Vagina (tissue), 2 donors: ENCODE measurements around the gene SPACA6. TPM values are rescaled to one million over a fixed set of nuclear protein-coding genes. Genes with fewer than 3 reads are reported as not detected.
A peak's percentile ranks its signal among the peaks of the same experiment; 100 is the strongest.
"Not testable (repeated sequence)": the region's sequence is repeated elsewhere in the genome, so short reads cannot be mapped to it uniquely, and the experiment has no call there.

ENCODE experiments used
- DNase-seq, 2 donors: peaks; one replicate each; pipeline ENCODE4 v3.0.0-alpha.2; 2017; ENCODE audit errors: extremely low spot score in 2 of 2
- H3K27ac ChIP-seq: fragments of 200-600 bp; sonication (generic); one replicate; pipeline ENCODE4 v1.5.1; 2019
- H3K27me3 ChIP-seq: fragments of 200-600 bp; sonication (generic); one replicate; pipeline ENCODE4 v1.5.1; 2019
- H3K36me3 ChIP-seq, 2 donors: fragments of 200-600 bp; sonication (generic); one replicate each; pipeline ENCODE4 v1.5.1; 2017 to 2019
- H3K4me1 ChIP-seq: fragments of 200-600 bp; sonication (generic); one replicate; pipeline ENCODE4 v1.5.1; 2019
- H3K4me3 ChIP-seq, 2 donors: fragments of 200-600 bp; sonication (generic); 1 replicate in 1 of 2; 2 replicates in 1 of 2; pipeline ENCODE4 v1.5.1; 2016 to 2019
- H3K9me3 ChIP-seq: fragments of 200-600 bp; sonication (generic); one replicate; pipeline ENCODE4 v1.5.1; 2019
- POLR2A ChIP-seq, 2 donors: fragments of 450-650 bp; IDR thresholded peaks; one replicate each; pipeline ENCODE4 v1.6.1; 2017; ENCODE audit warnings: antibody characterized with exemption in 2 of 2, mild to moderate bottlenecking in 2 of 2, moderate library complexity in 2 of 2
- POLR2AphosphoS5 ChIP-seq, 2 donors: sonication (generic); formaldehyde crosslinking; IDR thresholded peaks; one replicate each; pipeline ENCODE4 v1.9.0; 2017; ENCODE audit warnings: antibody characterized with exemption in 2 of 2, mild to moderate bottlenecking in 2 of 2, low read depth in 1 of 2; ENCODE audit not compliant: insufficient read depth in 1 of 2
- intact Hi-C: fragments of 100-400 bp; cut with DNase I; formaldehyde crosslinking; loops from one replicate; pipeline ENCODE4 v1.15.1; 2023
- total RNA-seq: library from RNA; depleted of rRNA; stranded (reverse); fragments of >200 nt; gene quantifications from one replicate; pipeline ENCODE4 v1.2.3, GENCODE V29; 2016
- TF ChIP-seq, protein P1 (sequence below), 3 experiments: fragments of 450-650 bp in 2 of 3; fragments of 200-600 bp in 1 of 3; sonication (generic) in 1 of 3; IDR thresholded peaks; one replicate each; pipeline ENCODE4 v1.5.1; 2017 to 2019; ENCODE audit warnings: antibody characterized with exemption in 3 of 3, mild to moderate bottlenecking in 2 of 3, moderate library complexity in 2 of 3

Gene SPACA6
- total RNA-seq = 53.0 TPM

DNA sequence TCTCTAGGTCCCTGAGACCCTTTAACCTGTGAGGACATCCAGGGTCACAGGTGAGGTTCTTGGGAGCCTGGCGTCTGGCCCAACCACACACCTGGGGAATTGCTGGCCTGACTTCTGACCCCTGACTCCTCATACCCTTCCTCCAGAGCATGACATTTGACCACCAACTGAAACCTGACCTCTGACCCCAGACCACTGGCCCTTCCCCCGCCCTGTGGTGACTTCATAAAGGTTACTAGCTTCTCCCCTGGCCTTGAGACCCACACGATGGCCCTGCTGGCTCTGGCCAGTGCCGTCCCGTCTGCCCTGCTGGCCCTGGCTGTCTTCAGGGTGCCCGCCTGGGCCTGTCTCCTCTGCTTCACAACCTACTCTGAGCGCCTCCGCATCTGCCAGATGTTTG is at the start of gene SPACA6:
Gene SPACA6, plus strand, starts transcription at position 71 of the 400 bp plus-strand sequence. Its CDS starts 197 bp downstream, at position 268.
- peaks cover 0 to 30% of the 10 kb centered on the region in 2 donors for H3K36me3 ChIP-seq
- no peaks in the 10 kb centered on the region for H3K27me3 ChIP-seq
- H3K4me1 ChIP-seq = peaks cover 38% of the 10 kb centered on the region
- peak within 1 kb of the TSS; percentile 64 to 96 for H3K4me3 ChIP-seq
- no peaks in the 10 kb centered on the region for H3K9me3 ChIP-seq
- DNase-seq = peak in 1 of 2 donors; percentile 83
- intact Hi-C loops = loop anchor here (10.0 kb wide), 1 partner anchor 328 kb away; the partner anchor contains the start of genes CLDND2 and ETFB
- TF ChIP-seq, protein P1, sequence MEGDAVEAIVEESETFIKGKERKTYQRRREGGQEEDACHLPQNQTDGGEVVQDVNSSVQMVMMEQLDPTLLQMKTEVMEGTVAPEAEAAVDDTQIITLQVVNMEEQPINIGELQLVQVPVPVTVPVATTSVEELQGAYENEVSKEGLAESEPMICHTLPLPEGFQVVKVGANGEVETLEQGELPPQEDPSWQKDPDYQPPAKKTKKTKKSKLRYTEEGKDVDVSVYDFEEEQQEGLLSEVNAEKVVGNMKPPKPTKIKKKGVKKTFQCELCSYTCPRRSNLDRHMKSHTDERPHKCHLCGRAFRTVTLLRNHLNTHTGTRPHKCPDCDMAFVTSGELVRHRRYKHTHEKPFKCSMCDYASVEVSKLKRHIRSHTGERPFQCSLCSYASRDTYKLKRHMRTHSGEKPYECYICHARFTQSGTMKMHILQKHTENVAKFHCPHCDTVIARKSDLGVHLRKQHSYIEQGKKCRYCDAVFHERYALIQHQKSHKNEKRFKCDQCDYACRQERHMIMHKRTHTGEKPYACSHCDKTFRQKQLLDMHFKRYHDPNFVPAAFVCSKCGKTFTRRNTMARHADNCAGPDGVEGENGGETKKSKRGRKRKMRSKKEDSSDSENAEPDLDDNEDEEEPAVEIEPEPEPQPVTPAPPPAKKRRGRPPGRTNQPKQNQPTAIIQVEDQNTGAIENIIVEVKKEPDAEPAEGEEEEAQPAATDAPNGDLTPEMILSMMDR (IDR thresholded peaks at IDR 0.05) = no peak
- TF ChIP-seq POLR2A (IDR thresholded peaks at IDR 0.05) (no peak), POLR2AphosphoS5 (IDR thresholded peaks at IDR 0.05; ENCODE audit: insufficient read depth in 1 of 2, low read depth in 1 of 2) (no peak)
- peak within 1 kb of the TSS; percentile 97 for H3K27ac ChIP-seq

DNA sequence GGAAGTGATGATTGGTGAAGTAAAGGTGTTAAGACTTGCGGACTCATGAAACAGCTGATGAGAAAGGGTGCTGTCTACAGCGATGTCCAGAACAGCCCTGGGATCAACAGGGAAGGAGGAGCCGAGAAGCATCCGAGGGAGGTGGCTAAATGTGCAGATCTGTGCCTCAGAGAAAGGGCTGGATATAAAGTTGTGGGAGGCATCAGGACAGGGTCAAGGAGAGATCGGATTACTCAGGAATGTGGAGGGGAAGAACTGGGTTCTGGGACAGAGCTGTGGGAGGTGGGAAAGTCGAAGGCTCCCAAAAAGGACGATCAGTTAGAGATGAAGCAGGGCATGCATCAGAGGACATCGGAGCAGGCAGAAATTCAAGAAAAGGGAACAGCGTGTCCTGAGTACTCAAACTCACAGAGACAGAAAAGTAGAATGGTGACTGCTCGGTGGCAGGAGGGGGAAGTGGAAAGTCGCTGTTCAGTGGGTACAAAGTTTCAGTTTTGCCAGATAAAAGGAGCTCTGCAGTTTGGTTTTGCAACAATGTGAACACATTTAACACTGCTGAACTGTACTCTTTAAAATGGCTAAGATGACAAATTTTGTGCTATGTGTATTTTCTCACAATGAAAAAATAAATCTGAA is 48.4 kb upstream of the SPACA6 start:
- Histone ChIP-seq H3K4me1 (no peaks in the 10 kb centered on the region), H3K27ac (no peak overlapping the region), H3K9me3 (no peaks in the 10 kb centered on the region), H3K36me3 (no peaks in the 10 kb centered on the region), H3K27me3 (no peaks in the 10 kb centered on the region), H3K4me3 (no peak overlapping the region)
- no peak for DNase-seq
- TF ChIP-seq POLR2A (IDR thresholded peaks at IDR 0.05) (no peak), POLR2AphosphoS5 (IDR thresholded peaks at IDR 0.05; ENCODE audit: insufficient read depth in 1 of 2, low read depth in 1 of 2) (no peak)
- TF ChIP-seq, protein P1 (IDR thresholded peaks at IDR 0.05) = no peak
- intact Hi-C loops = no loop called here

DNA sequence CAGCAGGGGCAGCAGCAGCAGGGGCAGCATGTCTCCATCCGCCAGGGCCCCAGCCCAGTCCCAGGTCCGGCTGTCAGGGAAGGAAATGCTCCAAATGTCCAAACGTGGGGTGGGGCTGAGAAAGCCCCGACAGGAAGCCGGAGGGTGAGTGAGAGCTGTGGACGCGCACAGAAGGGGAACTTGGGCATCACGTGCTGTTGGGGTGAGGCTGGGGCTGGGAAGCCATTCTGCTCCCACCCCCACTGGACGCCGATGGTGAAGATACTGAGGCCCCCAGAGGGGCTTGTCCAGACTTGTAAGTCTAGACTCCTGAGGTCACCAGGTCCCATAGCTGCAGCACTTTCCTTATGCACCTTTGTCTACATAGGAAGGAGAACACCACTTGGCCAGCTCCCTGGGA is 46.4 kb upstream of the SPACA6 start, which contains the start of gene SIGLEC14:
Gene SIGLEC14, minus strand, starts transcription at position 96 of the 400 bp plus-strand sequence. Its CDS starts 66 bp downstream, at position 30.
- H3K4me3 ChIP-seq, H3K4me1 ChIP-seq, intact Hi-C loops, DNase-seq, H3K36me3 ChIP-seq, H3K9me3 ChIP-seq, H3K27me3 ChIP-seq, H3K27ac ChIP-seq: not testable (repeated sequence)

- Histone ChIP-seq H3K4me1 (no peaks in the 10 kb centered on the region), H3K36me3 (no peaks in the 10 kb centered on the region), H3K27ac (no peak overlapping the region), H3K4me3 (no peak overlapping the region), H3K9me3 (no peaks in the 10 kb centered on the region), H3K27me3 (no peaks in the 10 kb centered on the region)
- DNase-seq = no peak
- intact Hi-C loops = no loop called here
- TF ChIP-seq, protein P1 (IDR thresholded peaks at IDR 0.05) = no peak
- TF ChIP-seq POLR2A (IDR thresholded peaks at IDR 0.05) = no peak
- no peak for TF ChIP-seq POLR2AphosphoS5 (IDR thresholded peaks at IDR 0.05; ENCODE audit: insufficient read depth in 1 of 2, low read depth in 1 of 2)
Measured at GRCh38 chr19:51647318-51647717, 45.8 kb upstream of the SPACA6 start.

GRCh38 chr19:51651216-51651846 is 41.8 kb upstream of the SPACA6 start:
- TF ChIP-seq POLR2A (IDR thresholded peaks at IDR 0.05) = no peak
- no peak for TF ChIP-seq POLR2AphosphoS5 (IDR thresholded peaks at IDR 0.05; ENCODE audit: insufficient read depth in 1 of 2, low read depth in 1 of 2)
- TF ChIP-seq, protein P1 (IDR thresholded peaks at IDR 0.05) = no peak
- Histone ChIP-seq H3K4me3 (no peak overlapping the region), H3K27me3 (no peaks in the 10 kb centered on the region), H3K27ac (no peak overlapping the region), H3K4me1 (no peaks in the 10 kb centered on the region), H3K9me3 (no peaks in the 10 kb centered on the region), H3K36me3 (no peaks in the 10 kb centered on the region)
- DNase-seq = no peak
- intact Hi-C loops = no loop called here
